ENCODE results near the gene CNTROB. TPM values are rescaled to one million over a fixed set of nuclear protein-coding genes. Genes with fewer than 3 reads are reported as not detected.

Gene CNTROB
- total RNA-seq, 3 donors from 2014 or later = 17.0 to 27.2 (median 23.9) TPM

- Histone ChIP-seq H3K9me3 (peaks cover 5 to 18% of the 10 kb centered on the region in 2 donors), H3K4me1 (no peaks in the 10 kb centered on the region), H3K27ac (no peak overlapping the region), H3K36me3 (no peaks in the 10 kb centered on the region), H3K27me3 (no peaks in the 10 kb centered on the region), H3K4me3 (no peak overlapping the region)
- DNase-seq (ENCODE audit: low spot score in 2 of 2) = no peak
- TF ChIP-seq POLR2AphosphoS5 (IDR thresholded peaks at IDR 0.05) (no peak), CTCF (IDR thresholded peaks at IDR 0.05) (no peak), POLR2A (IDR thresholded peaks at IDR 0.05) (no peak)
- intact Hi-C loops (cut with DNase I; ENCODE audit: low total_unique reads) = no loop called here
Observed at GRCh38 chr17:7977039-7977438, 45.0 kb downstream of the CNTROB start.

GRCh38 chr17:7977805-7978204 is 45.8 kb downstream of the CNTROB start:
- Histone ChIP-seq H3K4me3 (no peak overlapping the region), H3K27ac (no peak overlapping the region), H3K36me3 (no peaks in the 10 kb centered on the region), H3K9me3 (peaks cover 5 to 18% of the 10 kb centered on the region in 2 donors), H3K27me3 (no peaks in the 10 kb centered on the region), H3K4me1 (no peaks in the 10 kb centered on the region)
- intact Hi-C loops (cut with DNase I; ENCODE audit: low total_unique reads) = no loop called here
- TF ChIP-seq CTCF (IDR thresholded peaks at IDR 0.05) (no peak), POLR2A (IDR thresholded peaks at IDR 0.05) (no peak), POLR2AphosphoS5 (IDR thresholded peaks at IDR 0.05) (no peak)
- no peak for DNase-seq (ENCODE audit: low spot score in 2 of 2)

GRCh38 chr17:7982173-7982572 is 50.2 kb downstream of the CNTROB start:
- no peaks in the 10 kb centered on the region for H3K27me3 ChIP-seq
- H3K27ac ChIP-seq = no peak overlapping the region
- intact Hi-C loops (cut with DNase I; ENCODE audit: low total_unique reads) = no loop called here

GRCh38 chr17:7982666-7983065 is 50.7 kb downstream of the CNTROB start:
- no peak for DNase-seq (ENCODE audit: low spot score in 2 of 2)
- H3K27me3 ChIP-seq = no peaks in the 10 kb centered on the region
- intact Hi-C loops (cut with DNase I; ENCODE audit: low total_unique reads) = no loop called here

More at GRCh38 chr17:7982173-7982572, 50.2 kb downstream of the CNTROB start:
- Histone ChIP-seq H3K4me1 (no peaks in the 10 kb centered on the region), H3K9me3 (no peaks in the 10 kb centered on the region), H3K4me3 (no peak overlapping the region), H3K36me3 (no peaks in the 10 kb centered on the region)
- no peak for DNase-seq (ENCODE audit: low spot score in 2 of 2)
- TF ChIP-seq POLR2AphosphoS5 (IDR thresholded peaks at IDR 0.05) (no peak), POLR2A (IDR thresholded peaks at IDR 0.05) (no peak), CTCF (IDR thresholded peaks at IDR 0.05) (no peak)

GRCh38 chr17:7984904-7985303 is 52.9 kb downstream of the CNTROB start:
- H3K27me3 ChIP-seq = no peaks in the 10 kb centered on the region

More at GRCh38 chr17:7982666-7983065, 50.7 kb downstream of the CNTROB start:
- no peak overlapping the region for H3K27ac ChIP-seq
- no peak overlapping the region for H3K4me3 ChIP-seq
- TF ChIP-seq POLR2AphosphoS5 (IDR thresholded peaks at IDR 0.05) (no peak), CTCF (IDR thresholded peaks at IDR 0.05) (no peak), POLR2A (IDR thresholded peaks at IDR 0.05) (no peak)
- H3K36me3 ChIP-seq = no peaks in the 10 kb centered on the region
- no peaks in the 10 kb centered on the region for H3K4me1 ChIP-seq
- H3K9me3 ChIP-seq = no peaks in the 10 kb centered on the region

More at GRCh38 chr17:7984904-7985303, 52.9 kb downstream of the CNTROB start:
- no peak overlapping the region for H3K4me3 ChIP-seq
- H3K27ac ChIP-seq = no peak overlapping the region
- H3K36me3 ChIP-seq = no peaks in the 10 kb centered on the region
- H3K9me3 ChIP-seq = no peaks in the 10 kb centered on the region
- intact Hi-C loops (cut with DNase I; ENCODE audit: low total_unique reads) = no loop called here
- H3K4me1 ChIP-seq = no peaks in the 10 kb centered on the region
- TF ChIP-seq CTCF (IDR thresholded peaks at IDR 0.05) (no peak), POLR2A (IDR thresholded peaks at IDR 0.05) (no peak), POLR2AphosphoS5 (IDR thresholded peaks at IDR 0.05) (no peak)
- DNase-seq (ENCODE audit: low spot score in 2 of 2) = no peak

Measured in breast epithelium (tissue), 4 donors.